Lung (tissue), 12 donors: ENCODE data around the gene HTRA3. TPM values are rescaled to one million over a fixed set of nuclear protein-coding genes. Genes with fewer than 3 reads are reported as not detected.

Experiments used
- ATAC-seq: fragments of 200-7000 bp; cut with Tn5 transposase; one replicate; pipeline ENCODE4 v1.9.1; 2020; ENCODE audit warnings: moderate number of reproducible peaks; ENCODE audit not compliant: insufficient read depth, low FRiP score
- DNase-seq, 3 donors: peaks; one replicate each; pipeline ENCODE4 v3.0.0-alpha.2; 2013 to 2017
- H3K27ac ChIP-seq, 2 donors: one replicate each; pipeline ENCODE4 v1.5.1; 2013; ENCODE audit warnings: mild to moderate bottlenecking in 2 of 2, moderate library complexity in 2 of 2, control low read depth in 1 of 2, inconsistent platforms in 1 of 2, low read depth in 1 of 2, low read length in 1 of 2
- H3K27me3 ChIP-seq, 3 donors: one replicate each; pipeline ENCODE4 v1.5.1; 2013; ENCODE audit warnings: low read length in 2 of 3; ENCODE audit not compliant: control insufficient read depth in 3 of 3, insufficient read depth in 3 of 3
- H3K36me3 ChIP-seq, 4 donors: one replicate each; pipeline ENCODE4 v1.5.1; 2013; ENCODE audit warnings: low read length in 4 of 4, mild to moderate bottlenecking in 1 of 4, moderate library complexity in 1 of 4; ENCODE audit not compliant: control insufficient read depth in 4 of 4, insufficient read depth in 4 of 4
- H3K4me1 ChIP-seq, 5 donors: one replicate each; pipeline ENCODE4 v1.5.1; 2013; ENCODE audit warnings: low read length in 5 of 5, mild to moderate bottlenecking in 2 of 5, moderate library complexity in 1 of 5; ENCODE audit not compliant: control insufficient read depth in 5 of 5, insufficient read depth in 5 of 5
- H3K4me3 ChIP-seq: one replicate; pipeline ENCODE4 v1.5.1; 2013; ENCODE audit warnings: mild to moderate bottlenecking, control low read depth, moderate library complexity
- H3K9ac ChIP-seq, 2 donors: one replicate each; pipeline ENCODE4 v1.5.1; 2013; ENCODE audit warnings: low read length in 2 of 2, control low read depth in 1 of 2; ENCODE audit not compliant: insufficient read depth in 1 of 2
- H3K9me3 ChIP-seq, 4 donors: one replicate each; pipeline ENCODE4 v1.5.1; 2013; ENCODE audit warnings: low read length in 3 of 4, mild to moderate bottlenecking in 1 of 4, moderate library complexity in 1 of 4; ENCODE audit not compliant: control insufficient read depth in 4 of 4, insufficient read depth in 3 of 4
- CTCF ChIP-seq: IDR thresholded peaks from 2 replicates; pipeline ENCODE4 v1.5.1; 2012; ENCODE audit warnings: mild to moderate bottlenecking; ENCODE audit errors: control extremely low read depth, extremely low read depth
- WGBS, 2 donors: extraction: QIAGEN DNeasy Blood & Tissue Kit; methylation state at CpG; one replicate each; pipeline ENCODE4 v1.1.7; 2013; 5-methylcytosine and 5-hydroxymethylcytosine counted together
- polyA plus RNA-seq, 2 donors: library from polyadenylated mRNA; stranded (reverse); fragments of 200-250 nt; gene quantifications; one replicate each; pipeline ENCODE4 v1.2.1, GENCODE V29; 2013
- total RNA-seq, 2 donors: library from RNA; depleted of rRNA in 1 of 2; stranded (reverse); fragments of >200 nt in 1 of 2; gene quantifications; one replicate each; pipeline ENCODE4 v1.2.1, GENCODE V29; 2014 to 2021
- donor health status: control.
- donor health status: control.
- donor health status: Bipolar disorder and iron deficiency.
- donor health status: healthy.
- donor health status: DM: yes; HTN: yes; CAD: no.

Gene HTRA3
- total and polyA plus RNA-seq, 4 donors, result 9.5 to 23.5 (median 17.8) TPM

- no peak for ATAC-seq
- Histone ChIP-seq H3K36me3 (no peaks in the 10 kb centered on the region), H3K9ac (no peak overlapping the region), H3K27ac (no peak overlapping the region), H3K9me3 (no peaks in the 10 kb centered on the region), H3K4me3 (no peak overlapping the region), H3K27me3 (peaks cover 0 to 7% (median 0%) of the 10 kb centered on the region in 3 donors), H3K4me1 (peaks cover 0 to 63% (median 20%) of the 10 kb centered on the region in 5 donors)
- WGBS, 2 donors, result 92 to 95% methylated on average over 10 of the region's 10 CpGs
- no peak for TF ChIP-seq CTCF
- no peak for DNase-seq
Observed at GRCh38 chr4:8271821-8272220, 2.3 kb downstream of the HTRA3 start.

- peak in 2 of 3 donors; percentile 33 to 51 for DNase-seq
- ATAC-seq, result no peak
- Histone ChIP-seq H3K27me3 (peaks cover 0 to 7% (median 0%) of the 10 kb centered on the region in 3 donors), H3K4me3 (no peak overlapping the region), H3K27ac (peak overlapping the region in 1 of 2 donors; percentile 18), H3K9ac (no peak overlapping the region), H3K36me3 (no peaks in the 10 kb centered on the region), H3K9me3 (no peaks in the 10 kb centered on the region), H3K4me1 (peaks cover 0 to 59% (median 20%) of the 10 kb centered on the region in 5 donors)
- WGBS, 2 donors, result 52 to 65% methylated on average over 25 to 30 of the region's 30 CpGs
- TF ChIP-seq CTCF, result no peak
Observed at GRCh38 chr4:8272472-8273428, 3.2 kb downstream of the HTRA3 start.

GRCh38 chr4:8273450-8273849, 3.9 kb downstream of the HTRA3 start:
- TF ChIP-seq CTCF, result no peak
- DNase-seq (no peak), ATAC-seq (no peak)
- H3K9me3 ChIP-seq, result no peaks in the 10 kb centered on the region
- no peaks in the 10 kb centered on the region for H3K36me3 ChIP-seq
- H3K27ac ChIP-seq, result peak overlapping the region in 1 of 2 donors; percentile 18
- WGBS, 2 donors, result 72 to 88% methylated on average over 12 to 13 of the region's 13 CpGs
- H3K27me3 ChIP-seq, result peaks cover 0 to 7% (median 0%) of the 10 kb centered on the region in 3 donors
- no peak overlapping the region for H3K4me3 ChIP-seq
- peaks cover 0 to 66% (median 22%) of the 10 kb centered on the region in 5 donors for H3K4me1 ChIP-seq
- H3K9ac ChIP-seq, result no peak overlapping the region
